ENCODE results near the gene GRM4.

GRCh38 chr6:33985313-33985751 lies 160.6 kb downstream of the GRM4 start:
- TF ChIP-seq EZH2 (IDR thresholded peaks at IDR 0.05) (no peak), CTCF (IDR thresholded peaks at IDR 0.05) (no peak), EZH2phosphoT487 (IDR thresholded peaks at IDR 0.05) (no peak)
